H1 (cell line): Measurements from ENCODE around the gene AGRN. TPM values are rescaled to one million over a fixed set of nuclear protein-coding genes. Genes with fewer than 3 reads are reported as not detected.

Experiments used
- ATF2 ChIP-seq: IDR thresholded peaks from 2 replicates; pipeline ENCODE4 v1.6.1; 2012; ENCODE audit warnings: low read length, inconsistent platforms
- BRCA1 ChIP-seq: IDR thresholded peaks from 2 replicates; pipeline ENCODE4 v1.6.1; 2012; ENCODE audit warnings: low read depth, low read length, improper control_type of control experiment
- CHD2 ChIP-seq: IDR thresholded peaks from 2 replicates; pipeline ENCODE4 v1.6.1; 2012; ENCODE audit warnings: low read length, improper control_type of control experiment
- CHD7 ChIP-seq: fragments of 300-600 bp; sonication (generic); IDR thresholded peaks from 2 replicates; pipeline ENCODE4 v1.7.1; 2012; ENCODE audit warnings: low read length, moderate library complexity, mild to moderate bottlenecking, inconsistent platforms; ENCODE audit not compliant: insufficient replicate concordance
- E2F6 ChIP-seq: IDR thresholded peaks from 2 replicates; pipeline ENCODE4 v1.6.1; 2012; ENCODE audit warnings: inconsistent platforms
- MAFK ChIP-seq: IDR thresholded peaks from 2 replicates; pipeline ENCODE4 v1.6.1; 2012; ENCODE audit warnings: low read depth, mild to moderate bottlenecking, improper control_type of control experiment, low read length
- RFX5 ChIP-seq: IDR thresholded peaks from 2 replicates; pipeline ENCODE4 v1.6.1; 2011; ENCODE audit warnings: low read depth, low read length, improper control_type of control experiment, borderline replicate concordance
- RNF2 ChIP-seq: fragments of 200-900, 300-1000 bp; sonication (generic); IDR thresholded peaks from 2 replicates; pipeline ENCODE4 v1.7.1; 2016; ENCODE audit warnings: borderline replicate concordance, low read depth, mild to moderate bottlenecking, antibody characterized with exemption, low read length; ENCODE audit not compliant: poor library complexity, severe bottlenecking; ENCODE audit errors: missing control alignments
- polyA plus RNA-seq, 7 experiments: library from polyadenylated mRNA; depleted of rRNA in 3 of 7; stranded (reverse) in 5 of 7; unstranded in 2 of 7; fragments of >200 nt in 5 of 7; fragments of 200-250 nt in 2 of 7; gene quantifications; 1 replicate in 5 of 7; 2 replicates in 1 of 7; 4 replicates in 1 of 7; pipeline versions ENCODE4 v1.2.1 to v1.2.3, GENCODE V29; 2011 to 2013; ENCODE audit warnings: missing spikeins in 2 of 7, mixed read lengths in 2 of 7
- total RNA-seq: library from RNA; stranded (reverse); fragmentation: NEBNext Ultra II Directional; extraction: Animal tissue kit (Norgen Biotek cat#: 25700); gene quantifications from 2 replicates; pipeline ENCODE4 v1.2.1, GENCODE V29; 2021

The AGRN gene
- total and polyA plus RNA-seq, 2 of the 8 experiments (the other 6 are each of a cell fraction or from before 2014, with no cell fraction given) = 52.3 to 155 TPM

GRCh38 chr1:979744-980072 lies 40.2 kb upstream of the AGRN start (continued):
- TF ChIP-seq CHD7 (no peak), RNF2 (no peak), CHD2 (no peak), BRCA1 (no peak), ATF2 (no peak), E2F6 (no peak), RFX5 (no peak), MAFK (no peak)
